PC-9 (cell line): ENCODE results near the gene RPA3.

ENCODE experiments used
- EZH2 ChIP-seq: fragments of 200-600 bp; sonication (generic); IDR thresholded peaks from 2 replicates; pipeline ENCODE4 v1.8.0; 2017; ENCODE audit warnings: antibody characterized with exemption, low read depth
- TF ChIP-seq, protein P1 (sequence below): fragments of 200-600 bp; sonication (generic); conservative IDR thresholded peaks from 2 replicates; pipeline ENCODE4 v1.6.1; 2017; ENCODE audit warnings: mixed run types, antibody characterized with exemption, mild to moderate bottlenecking, moderate library complexity

DNA sequence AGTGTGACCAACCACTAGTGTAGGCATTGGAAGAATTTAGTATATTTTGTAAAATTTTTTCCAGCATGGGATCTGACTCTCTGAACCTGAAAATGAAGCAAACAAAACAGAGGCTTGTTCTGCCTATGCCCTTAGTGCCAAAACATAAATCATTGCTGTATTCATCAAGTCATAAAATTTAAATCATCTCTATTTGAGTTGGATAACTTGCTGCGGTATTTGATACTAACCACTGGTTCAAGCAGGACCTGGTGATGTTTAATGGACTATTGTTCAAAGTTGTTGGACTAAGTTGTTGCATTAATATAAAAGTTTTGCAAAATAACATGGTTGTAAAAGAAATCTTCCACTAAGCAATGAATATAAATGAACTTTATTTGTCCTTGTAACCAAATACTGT lies 19.8 kb upstream of the RPA3 start:
- TF ChIP-seq, protein P1, sequence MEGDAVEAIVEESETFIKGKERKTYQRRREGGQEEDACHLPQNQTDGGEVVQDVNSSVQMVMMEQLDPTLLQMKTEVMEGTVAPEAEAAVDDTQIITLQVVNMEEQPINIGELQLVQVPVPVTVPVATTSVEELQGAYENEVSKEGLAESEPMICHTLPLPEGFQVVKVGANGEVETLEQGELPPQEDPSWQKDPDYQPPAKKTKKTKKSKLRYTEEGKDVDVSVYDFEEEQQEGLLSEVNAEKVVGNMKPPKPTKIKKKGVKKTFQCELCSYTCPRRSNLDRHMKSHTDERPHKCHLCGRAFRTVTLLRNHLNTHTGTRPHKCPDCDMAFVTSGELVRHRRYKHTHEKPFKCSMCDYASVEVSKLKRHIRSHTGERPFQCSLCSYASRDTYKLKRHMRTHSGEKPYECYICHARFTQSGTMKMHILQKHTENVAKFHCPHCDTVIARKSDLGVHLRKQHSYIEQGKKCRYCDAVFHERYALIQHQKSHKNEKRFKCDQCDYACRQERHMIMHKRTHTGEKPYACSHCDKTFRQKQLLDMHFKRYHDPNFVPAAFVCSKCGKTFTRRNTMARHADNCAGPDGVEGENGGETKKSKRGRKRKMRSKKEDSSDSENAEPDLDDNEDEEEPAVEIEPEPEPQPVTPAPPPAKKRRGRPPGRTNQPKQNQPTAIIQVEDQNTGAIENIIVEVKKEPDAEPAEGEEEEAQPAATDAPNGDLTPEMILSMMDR = no peak
- no peak for TF ChIP-seq EZH2
